IgD-negative memory B cell (primary cell): ENCODE data around the gene SLC22A4. TPM values are rescaled to one million over a fixed set of nuclear protein-coding genes. Genes with fewer than 3 reads are reported as not detected.
A peak's percentile ranks its signal among the peaks of the same experiment; 100 is the strongest.

Experiments
- H3K27ac Mint-ChIP-seq, 3 donors: one replicate each; pipeline ENCODE4 v1.8.0; 2020 to 2022; ENCODE audit warnings: mild to moderate bottlenecking in 3 of 3, mixed read lengths in 3 of 3, moderate library complexity in 1 of 3
- H3K27me3 Mint-ChIP-seq: one replicate; pipeline ENCODE4 v1.8.0; 2021; ENCODE audit warnings: mixed read lengths
- H3K36me3 Mint-ChIP-seq: one replicate; pipeline ENCODE4 v1.8.0; 2020; ENCODE audit warnings: mild to moderate bottlenecking, mixed read lengths
- H3K4me1 Mint-ChIP-seq, 3 donors: one replicate each; pipeline ENCODE4 v1.8.0; 2020 to 2022; ENCODE audit warnings: mixed read lengths in 3 of 3, mild to moderate bottlenecking in 1 of 3
- H3K4me3 Mint-ChIP-seq, 4 donors: one replicate each; pipeline ENCODE4 v1.8.0; 2020 to 2022; ENCODE audit warnings: mild to moderate bottlenecking in 4 of 4, mixed read lengths in 4 of 4, moderate library complexity in 3 of 4
- H3K9me3 Mint-ChIP-seq, 3 donors: one replicate each; pipeline ENCODE4 v1.8.0; 2020 to 2021; ENCODE audit warnings: mixed read lengths in 3 of 3, mild to moderate bottlenecking in 1 of 3
- polyA plus RNA-seq: library from polyadenylated mRNA; unstranded; fragments of 300-500 nt; fragmentation: Illumina TruSeq; gene quantifications from one replicate; pipeline ENCODE4 v1.2.3, GENCODE V29; 2021

Gene SLC22A4
- polyA plus RNA-seq, 1 donor from 2014 or later = not detected

- Mint-ChIP-seq H3K36me3 (peaks cover 10% of the 10 kb centered on the region), H3K27ac (peak overlapping the region in 2 of 3 donors; percentile 17 to 62), H3K27me3 (no peaks in the 10 kb centered on the region), H3K9me3 (no peaks in the 10 kb centered on the region), H3K4me3 (no peak overlapping the region), H3K4me1 (peaks cover 8 to 9% (median 9%) of the 10 kb centered on the region in 3 donors)
Observed at GRCh38 chr5:132355140-132355765, 61.1 kb downstream of the SLC22A4 start.

- no peak overlapping the region for H3K27ac Mint-ChIP-seq
Observed at GRCh38 chr5:132358775-132359174, 64.6 kb downstream of the SLC22A4 start.

GRCh38 chr5:132362086-132362485 lies 67.9 kb downstream of the SLC22A4 start:
- Mint-ChIP-seq H3K4me1 (peaks cover 0 to 1% (median 0%) of the 10 kb centered on the region in 3 donors), H3K4me3 (no peak overlapping the region), H3K27ac (no peak overlapping the region), H3K36me3 (peaks cover 6% of the 10 kb centered on the region), H3K9me3 (no peaks in the 10 kb centered on the region), H3K27me3 (no peaks in the 10 kb centered on the region)

More at GRCh38 chr5:132358775-132359174, 64.6 kb downstream of the SLC22A4 start:
- H3K4me1 Mint-ChIP-seq = peaks cover 9 to 10% (median 9%) of the 10 kb centered on the region in 3 donors
- H3K27me3 Mint-ChIP-seq = no peaks in the 10 kb centered on the region
- H3K9me3 Mint-ChIP-seq = no peaks in the 10 kb centered on the region
- H3K4me3 Mint-ChIP-seq = no peak overlapping the region
- peaks cover 10% of the 10 kb centered on the region for H3K36me3 Mint-ChIP-seq

- Mint-ChIP-seq H3K36me3 (peaks cover 8% of the 10 kb centered on the region), H3K4me1 (peaks cover 0 to 1% (median 0%) of the 10 kb centered on the region in 3 donors), H3K4me3 (no peak overlapping the region), H3K27ac (no peak overlapping the region), H3K9me3 (no peaks in the 10 kb centered on the region), H3K27me3 (no peaks in the 10 kb centered on the region)
Observed at GRCh38 chr5:132363431-132364112, 69.4 kb downstream of the SLC22A4 start.

DNA sequence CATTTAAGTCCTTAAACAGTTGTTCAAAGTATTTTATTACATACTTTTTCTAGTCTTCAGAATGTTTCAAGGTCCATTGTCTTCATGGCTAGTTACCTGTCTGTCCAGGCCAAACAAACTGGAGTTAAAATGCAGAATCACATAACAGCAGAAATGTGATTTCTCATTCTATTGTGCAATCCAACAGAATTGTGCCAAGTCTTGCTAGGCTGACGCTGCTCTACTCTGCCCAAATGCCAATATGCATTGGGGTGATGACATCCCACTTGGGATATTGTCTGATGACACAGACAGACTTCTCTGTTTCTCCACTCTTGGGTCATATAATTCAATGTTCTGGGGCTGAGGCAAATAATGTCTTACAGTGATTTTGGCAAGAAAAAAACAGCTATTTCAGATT lies 70.1 kb downstream of the SLC22A4 start:
- no peaks in the 10 kb centered on the region for H3K9me3 Mint-ChIP-seq
- no peak overlapping the region for H3K27ac Mint-ChIP-seq
- H3K27me3 Mint-ChIP-seq = no peaks in the 10 kb centered on the region
- H3K4me1 Mint-ChIP-seq = peaks cover 3 to 4% (median 4%) of the 10 kb centered on the region in 3 donors
- peaks cover 8% of the 10 kb centered on the region for H3K36me3 Mint-ChIP-seq
- H3K4me3 Mint-ChIP-seq = no peak overlapping the region

DNA sequence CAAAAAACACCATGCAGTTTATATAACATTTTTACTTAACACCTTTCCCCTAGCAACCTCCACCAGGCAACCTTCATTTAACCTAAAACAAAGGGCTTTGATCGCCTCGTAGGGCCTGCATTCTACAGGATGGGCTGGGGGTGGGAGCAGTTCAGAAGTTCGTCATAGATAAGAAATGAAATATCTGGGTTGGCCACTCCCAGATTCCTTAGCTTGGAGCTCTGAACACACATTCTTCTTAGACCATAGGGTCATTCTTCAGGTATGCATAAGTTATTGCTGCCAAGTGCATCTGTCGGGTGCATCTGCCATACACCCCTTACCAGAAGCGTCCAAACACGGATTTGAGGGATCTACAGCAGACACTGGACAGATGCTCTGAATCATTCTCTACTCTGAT lies 71.0 kb downstream of the SLC22A4 start:
- no peaks in the 10 kb centered on the region for H3K9me3 Mint-ChIP-seq
- no peak overlapping the region for H3K27ac Mint-ChIP-seq
- peaks cover 8% of the 10 kb centered on the region for H3K36me3 Mint-ChIP-seq
- H3K27me3 Mint-ChIP-seq = no peaks in the 10 kb centered on the region
- H3K4me1 Mint-ChIP-seq = peaks cover 3 to 4% (median 4%) of the 10 kb centered on the region in 3 donors
- no peak overlapping the region for H3K4me3 Mint-ChIP-seq

GRCh38 chr5:132368186-132368585 lies 74.0 kb downstream of the SLC22A4 start:
- peaks cover 13 to 17% (median 16%) of the 10 kb centered on the region in 3 donors for H3K4me1 Mint-ChIP-seq
- H3K27ac Mint-ChIP-seq = no peak overlapping the region
- no peaks in the 10 kb centered on the region for H3K27me3 Mint-ChIP-seq
- no peaks in the 10 kb centered on the region for H3K9me3 Mint-ChIP-seq
- H3K36me3 Mint-ChIP-seq = peaks cover 2% of the 10 kb centered on the region
- no peak overlapping the region for H3K4me3 Mint-ChIP-seq

DNA sequence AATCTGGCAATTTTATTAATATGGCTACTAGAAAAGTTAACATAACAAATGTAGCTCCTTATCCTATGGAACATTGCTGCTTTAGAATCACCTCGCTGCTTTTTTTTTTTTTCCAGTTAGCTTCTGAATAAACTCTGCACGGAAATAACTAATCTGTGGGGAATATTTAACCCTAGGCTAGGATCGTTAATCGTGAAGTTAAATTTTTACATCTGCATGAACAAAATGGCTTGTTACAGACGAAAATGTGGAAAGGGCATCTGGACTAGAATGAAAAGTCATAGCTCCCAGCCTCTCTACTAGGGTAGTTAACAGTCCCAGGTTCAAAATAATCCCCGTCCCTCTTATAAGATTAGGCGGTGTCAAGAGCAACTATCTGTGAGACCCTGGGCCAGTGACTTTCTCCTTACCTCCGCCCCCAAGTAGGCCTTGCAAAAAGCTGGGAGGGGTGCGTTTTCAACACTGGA lies 74.8 kb downstream of the SLC22A4 start:
- no peaks in the 10 kb centered on the region for H3K27me3 Mint-ChIP-seq
- peak overlapping the region; percentile 75 to 92 (median 88) for H3K4me3 Mint-ChIP-seq
- H3K4me1 Mint-ChIP-seq = peaks cover 13 to 17% (median 16%) of the 10 kb centered on the region in 3 donors
- peak overlapping the region in 2 of 3 donors; percentile 49 to 82 for H3K27ac Mint-ChIP-seq
- H3K36me3 Mint-ChIP-seq = peaks cover 2% of the 10 kb centered on the region
- no peaks in the 10 kb centered on the region for H3K9me3 Mint-ChIP-seq

DNA sequence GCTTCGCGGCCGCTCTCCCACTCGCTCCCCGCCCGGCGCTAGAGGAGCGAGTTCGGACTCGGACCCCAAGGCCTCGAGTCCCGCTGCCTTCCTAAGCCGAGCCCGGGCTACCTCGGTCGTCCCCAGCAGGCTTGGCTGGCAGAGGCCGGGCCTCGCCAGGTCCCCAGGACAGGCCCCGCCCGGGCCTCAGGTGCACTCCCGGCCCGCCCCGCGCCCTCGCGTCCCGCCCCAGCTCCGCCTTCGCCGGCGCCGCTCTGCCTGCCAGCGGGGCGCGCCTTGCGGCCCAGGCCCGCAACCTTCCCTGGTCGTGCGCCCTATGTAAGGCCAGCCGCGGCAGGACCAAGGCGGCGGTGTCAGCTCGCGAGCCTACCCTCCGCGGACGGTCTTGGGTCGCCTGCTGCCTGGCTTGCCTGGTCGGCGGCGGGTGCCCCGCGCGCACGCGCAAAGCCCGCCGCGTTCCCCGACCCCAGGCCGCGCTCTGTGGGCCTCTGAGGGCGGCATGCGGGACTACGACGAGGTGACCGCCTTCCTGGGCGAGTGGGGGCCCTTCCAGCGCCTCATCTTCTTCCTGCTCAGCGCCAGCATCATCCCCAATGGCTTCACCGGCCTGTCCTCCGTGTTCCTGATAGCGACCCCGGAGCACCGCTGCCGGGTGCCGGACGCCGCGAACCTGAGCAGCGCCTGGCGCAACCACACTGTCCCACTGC lies 75.4 kb downstream of the SLC22A4 start, which contains the start of gene SLC22A5:
TSS of gene SLC22A5 (plus strand) at position 237 of the 707 bp plus-strand sequence. CDS start at position 500, 263 bp downstream.
- H3K27me3 Mint-ChIP-seq = no peaks in the 10 kb centered on the region
- peaks cover 13 to 17% (median 16%) of the 10 kb centered on the region in 3 donors for H3K4me1 Mint-ChIP-seq
- H3K4me3 Mint-ChIP-seq = peak within 1 kb of the TSS; percentile 75 to 92 (median 88)
- H3K9me3 Mint-ChIP-seq = no peaks in the 10 kb centered on the region
- peaks cover 2% of the 10 kb centered on the region for H3K36me3 Mint-ChIP-seq
- H3K27ac Mint-ChIP-seq = peak within 1 kb of the TSS; percentile 49 to 86 (median 82)

GRCh38 chr5:132370181-132370970 lies 76.2 kb downstream of the SLC22A4 start:
- peaks cover 2% of the 10 kb centered on the region for H3K36me3 Mint-ChIP-seq
- H3K4me3 Mint-ChIP-seq = peak overlapping the region; percentile 75 to 92 (median 88)
- no peaks in the 10 kb centered on the region for H3K9me3 Mint-ChIP-seq
- H3K27ac Mint-ChIP-seq = peak overlapping the region; percentile 41 to 86 (median 76)
- H3K27me3 Mint-ChIP-seq = no peaks in the 10 kb centered on the region
- peaks cover 13 to 17% (median 16%) of the 10 kb centered on the region in 3 donors for H3K4me1 Mint-ChIP-seq

- Mint-ChIP-seq H3K27ac (peak overlapping the region in 2 of 3 donors; percentile 41 to 86), H3K27me3 (no peaks in the 10 kb centered on the region), H3K36me3 (peaks cover 2% of the 10 kb centered on the region), H3K9me3 (no peaks in the 10 kb centered on the region), H3K4me1 (peaks cover 13 to 17% (median 16%) of the 10 kb centered on the region in 3 donors), H3K4me3 (peak overlapping the region; percentile 75 to 92 (median 88))
Observed at GRCh38 chr5:132370971-132371602, 76.9 kb downstream of the SLC22A4 start.

GRCh38 chr5:132371603-132371994 lies 77.4 kb downstream of the SLC22A4 start:
- no peaks in the 10 kb centered on the region for H3K27me3 Mint-ChIP-seq
- peak overlapping the region in 2 of 4 donors; percentile 75 to 91 for H3K4me3 Mint-ChIP-seq
- peaks cover 13 to 17% (median 16%) of the 10 kb centered on the region in 3 donors for H3K4me1 Mint-ChIP-seq
- H3K36me3 Mint-ChIP-seq = peaks cover 2% of the 10 kb centered on the region
- no peaks in the 10 kb centered on the region for H3K9me3 Mint-ChIP-seq
- peak overlapping the region in 1 of 3 donors; percentile 41 for H3K27ac Mint-ChIP-seq

DNA sequence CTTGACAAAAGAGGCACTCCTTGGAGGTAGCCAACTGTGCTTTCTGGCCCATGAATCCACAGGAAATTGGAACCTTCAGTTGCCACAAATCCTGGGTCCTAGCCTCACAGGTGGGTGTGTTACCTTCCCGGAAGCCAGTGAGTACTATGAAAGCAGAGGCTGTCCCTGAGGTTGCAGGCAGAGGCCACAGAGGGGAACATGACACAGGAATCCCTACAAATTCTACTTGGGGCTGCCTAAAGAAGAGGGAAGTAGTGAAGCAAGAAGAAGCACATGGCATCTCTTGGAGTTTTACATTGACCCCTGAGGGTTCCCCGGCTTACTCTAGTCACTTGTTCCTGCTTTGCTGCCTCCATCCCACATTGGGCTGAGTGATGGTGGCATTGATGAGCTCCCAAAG lies 77.9 kb downstream of the SLC22A4 start:
- Mint-ChIP-seq H3K4me1 (peaks cover 13 to 17% (median 16%) of the 10 kb centered on the region in 3 donors), H3K36me3 (peaks cover 2% of the 10 kb centered on the region), H3K27ac (no peak overlapping the region), H3K4me3 (peak overlapping the region in 1 of 4 donors; percentile 75), H3K27me3 (no peaks in the 10 kb centered on the region), H3K9me3 (no peaks in the 10 kb centered on the region)

DNA sequence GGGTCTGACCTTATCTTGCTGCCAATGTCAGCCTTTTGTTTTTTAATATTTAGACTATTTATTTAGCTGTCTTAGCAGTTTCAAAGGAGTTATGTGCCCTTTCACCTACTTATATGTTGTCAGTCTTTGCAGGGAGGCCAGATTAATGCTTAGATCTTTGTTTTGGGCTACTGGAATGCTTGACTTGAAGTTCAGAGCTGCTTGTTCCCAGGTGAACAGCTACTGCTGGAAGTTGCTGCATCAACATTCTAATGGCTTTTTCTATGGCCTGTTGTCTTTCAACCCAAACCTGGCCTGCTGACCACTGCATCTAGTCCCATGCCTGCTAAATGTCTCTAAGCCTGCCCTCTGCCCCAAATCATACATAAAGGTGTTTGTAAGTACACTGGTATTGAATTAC lies 78.3 kb downstream of the SLC22A4 start:
- no peaks in the 10 kb centered on the region for H3K27me3 Mint-ChIP-seq
- peak overlapping the region in 1 of 3 donors; percentile 6 for H3K27ac Mint-ChIP-seq
- peaks cover 13 to 17% (median 16%) of the 10 kb centered on the region in 3 donors for H3K4me1 Mint-ChIP-seq
- no peaks in the 10 kb centered on the region for H3K9me3 Mint-ChIP-seq
- peaks cover under 1% of the 10 kb centered on the region for H3K36me3 Mint-ChIP-seq
- peak overlapping the region in 1 of 4 donors; percentile 83 for H3K4me3 Mint-ChIP-seq
